Ishikawa (cell line): ENCODE results near the gene ZNF365.
A peak's percentile ranks its signal among the peaks of the same experiment; 100 is the strongest.

Experiments
- CEBPB ChIP-seq: IDR thresholded peaks from 2 replicates; pipeline ENCODE4 v1.6.1; 2012
- CREB1 ChIP-seq: IDR thresholded peaks from 2 replicates; pipeline ENCODE4 v1.6.1; 2012; ENCODE audit warnings: low read depth
- EGR1 ChIP-seq: IDR thresholded peaks from 2 replicates; pipeline ENCODE4 v1.6.1; 2012
- EP300 ChIP-seq: IDR thresholded peaks from 2 replicates; pipeline ENCODE4 v1.6.1; 2012; ENCODE audit warnings: borderline replicate concordance
- FOXM1 ChIP-seq: IDR thresholded peaks from 2 replicates; pipeline ENCODE4 v1.6.1; 2012; ENCODE audit warnings: low read depth, borderline replicate concordance
- MAX ChIP-seq: IDR thresholded peaks from 2 replicates; pipeline ENCODE4 v1.6.1; 2012
- NFIC ChIP-seq: IDR thresholded peaks from 2 replicates; pipeline ENCODE4 v1.6.1; 2012
- RAD21 ChIP-seq: IDR thresholded peaks from 2 replicates; pipeline ENCODE4 v1.6.1; 2012; ENCODE audit warnings: low read depth
- REST ChIP-seq: IDR thresholded peaks from 2 replicates; pipeline ENCODE4 v1.6.1; 2012; ENCODE audit warnings: low read depth, mild to moderate bottlenecking
- TAF1 ChIP-seq: IDR thresholded peaks from 2 replicates; pipeline ENCODE4 v1.6.1; 2012; ENCODE audit warnings: low read depth, mild to moderate bottlenecking
- TCF12 ChIP-seq: IDR thresholded peaks from 2 replicates; pipeline ENCODE4 v1.6.1; 2012; ENCODE audit warnings: low read depth
- TEAD4 ChIP-seq: IDR thresholded peaks from 2 replicates; pipeline ENCODE4 v1.6.1; 2012
- USF1 ChIP-seq: IDR thresholded peaks from 2 replicates; pipeline ENCODE4 v1.6.1; 2012
- YY1 ChIP-seq: IDR thresholded peaks from 2 replicates; pipeline ENCODE4 v1.6.1; 2012; ENCODE audit warnings: low read depth
- ZBTB7A ChIP-seq: IDR thresholded peaks from 2 replicates; pipeline ENCODE4 v1.6.1; 2012; ENCODE audit warnings: low read depth

ZNF365 gene

GRCh38 chr10:62430881-62431280, 56.7 kb downstream of the ZNF365 start:
- TF ChIP-seq TAF1 (no peak), EP300 (no peak), MAX (no peak), EGR1 (no peak), RAD21 (no peak), CEBPB (no peak), ZBTB7A (no peak), NFIC (no peak), USF1 (no peak), FOXM1 (no peak), REST (no peak), TCF12 (no peak), YY1 (no peak), TEAD4 (no peak)

- TF ChIP-seq EP300 (peak; percentile 27; the same call in 1 of the 2 replicates), TCF12 (peak; percentile 35; the same call in 1 of the 2 replicates), TAF1 (no peak), TEAD4 (no peak), USF1 (no peak), CREB1 (no peak), ZBTB7A (no peak), FOXM1 (no peak), MAX (no peak), YY1 (no peak), RAD21 (no peak), NFIC (peak; percentile 32; the same call in 1 of the 2 replicates), REST (no peak), CEBPB (no peak), EGR1 (no peak)
These were observed 59.1 kb downstream of the ZNF365 start for GRCh38 chr10:62433181-62433692.

GRCh38 chr10:62433901-62434300, 59.7 kb downstream of the ZNF365 start:
- TF ChIP-seq CEBPB (no peak), EP300 (no peak), CREB1 (no peak), EGR1 (no peak), REST (no peak), TCF12 (no peak), TEAD4 (no peak), MAX (no peak), TAF1 (no peak), NFIC (no peak), FOXM1 (no peak)

- TF ChIP-seq CEBPB (no peak), TAF1 (no peak), EP300 (no peak), NFIC (no peak), RAD21 (peak; percentile 79), TEAD4 (no peak)
These were observed 63.5 kb downstream of the ZNF365 start for GRCh38 chr10:62437696-62438095.
